ENCODE results near the gene KLK8. TPM values are rescaled to one million over a fixed set of nuclear protein-coding genes. Genes with fewer than 3 reads are reported as not detected.

Gene KLK8
- total RNA-seq, 2 experiments from 2014 or later, result not detected

GRCh38 chr19:50969413-50969760, 32.0 kb downstream of the KLK8 start, which contains the start of gene KLK6:
Gene KLK6 (minus strand): TSS chr19:50969591. CDS start chr19:50968104, 1,487 bp downstream.
- Mint-ChIP-seq H3K27me3 (no peaks in the 10 kb centered on the region), H3K27ac (no peak within 1 kb of the TSS), H3K4me1 (no peaks in the 10 kb centered on the region), H3K9me3 (no peaks in the 10 kb centered on the region), H3K36me3 (ENCODE audit: low read depth) (no peaks in the 10 kb centered on the region), H3K4me3 (no peak within 1 kb of the TSS)
- ChIA-PET CTCF (no interaction called here), POLR2A (no interaction called here)
- DNase-seq, result no peak

DNA sequence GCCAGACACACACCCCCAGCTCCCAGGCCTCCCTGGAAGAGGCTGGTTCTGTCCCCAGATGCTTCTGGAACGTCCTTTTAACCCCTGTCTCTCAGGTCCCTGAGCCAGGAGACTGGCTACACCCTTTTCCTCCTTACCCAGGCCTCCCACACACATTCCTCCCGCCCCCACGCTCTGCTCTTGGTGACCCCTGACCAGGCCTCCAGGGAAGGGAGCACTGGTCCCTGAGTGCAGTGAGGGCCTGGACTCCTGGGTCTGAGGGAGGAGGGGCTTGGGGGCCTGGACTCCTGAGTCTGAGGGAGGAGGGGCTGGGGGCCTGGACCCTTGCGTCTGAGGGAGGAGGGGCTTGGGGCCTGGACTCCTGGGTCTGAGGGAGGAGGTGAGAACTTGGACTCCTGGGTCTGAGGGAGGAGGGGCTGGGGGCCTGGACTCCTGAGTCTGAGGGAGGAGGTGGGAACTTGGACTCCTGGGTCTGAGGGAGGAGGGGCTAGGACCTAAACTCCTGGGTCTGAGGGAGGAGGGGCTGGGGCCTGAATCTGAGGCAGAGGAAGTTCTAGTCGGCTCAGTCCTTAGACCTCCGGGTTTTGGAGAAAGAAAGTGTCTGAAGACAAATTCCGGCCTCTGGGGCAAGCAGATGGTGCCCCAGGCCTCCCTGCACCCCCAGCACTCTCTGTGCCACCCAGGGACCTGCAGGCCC, 32.5 kb downstream of the KLK8 start:
- no peaks in the 10 kb centered on the region for H3K9me3 Mint-ChIP-seq
- POLR2A ChIA-PET, result no interaction called here
- no peak for DNase-seq
- no peaks in the 10 kb centered on the region for H3K27me3 Mint-ChIP-seq
- H3K4me1 Mint-ChIP-seq, result no peaks in the 10 kb centered on the region
- no peaks in the 10 kb centered on the region for H3K36me3 Mint-ChIP-seq (ENCODE audit: low read depth)
- no peak overlapping the region for H3K4me3 Mint-ChIP-seq
- H3K27ac Mint-ChIP-seq, result no peak overlapping the region
- CTCF ChIA-PET, result no interaction called here

DNA sequence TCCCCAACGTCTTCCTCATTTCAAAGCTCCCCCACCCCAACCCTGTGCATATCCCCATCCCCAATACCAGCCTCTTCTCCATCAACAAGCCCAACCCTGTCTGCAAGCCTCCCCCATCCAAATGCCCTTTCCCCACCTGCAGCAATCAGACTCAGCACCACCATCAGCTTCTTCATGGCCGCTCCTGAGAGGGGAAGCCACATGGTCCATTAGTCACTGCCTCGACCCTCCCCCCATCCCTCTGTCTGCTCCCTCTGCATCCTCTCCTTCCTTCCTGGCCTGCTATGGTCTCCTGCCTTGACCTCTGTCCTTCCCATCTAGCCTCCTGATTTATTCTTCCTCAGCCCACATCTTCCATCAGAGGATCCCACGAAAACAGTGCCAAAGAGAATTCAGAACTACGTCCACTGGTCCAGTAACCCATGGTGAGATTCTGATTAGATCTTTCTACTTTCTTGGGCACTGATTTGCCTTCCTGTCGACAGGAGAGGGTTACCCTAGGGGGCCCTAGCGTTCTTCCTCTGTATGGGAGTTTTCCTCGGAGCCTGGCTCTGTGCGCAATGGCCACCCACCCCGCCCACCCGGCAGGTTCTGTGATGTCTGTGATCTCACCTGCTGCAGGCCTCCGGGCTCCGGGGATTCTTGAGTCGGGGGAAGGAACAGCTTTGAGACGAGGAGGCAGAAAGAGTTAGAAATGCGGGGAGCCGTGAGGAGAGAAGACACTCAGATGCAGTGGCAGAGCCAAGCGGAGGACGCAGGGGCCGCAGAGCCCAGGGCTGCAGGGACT, 33.3 kb downstream of the KLK8 start:
- Mint-ChIP-seq H3K4me1 (no peaks in the 10 kb centered on the region), H3K36me3 (ENCODE audit: low read depth) (no peaks in the 10 kb centered on the region), H3K27me3 (no peaks in the 10 kb centered on the region), H3K9me3 (no peaks in the 10 kb centered on the region), H3K4me3 (no peak overlapping the region), H3K27ac (no peak overlapping the region)
- POLR2A ChIA-PET, result no interaction called here
- CTCF ChIA-PET, result no interaction called here
- DNase-seq, result no peak

DNA sequence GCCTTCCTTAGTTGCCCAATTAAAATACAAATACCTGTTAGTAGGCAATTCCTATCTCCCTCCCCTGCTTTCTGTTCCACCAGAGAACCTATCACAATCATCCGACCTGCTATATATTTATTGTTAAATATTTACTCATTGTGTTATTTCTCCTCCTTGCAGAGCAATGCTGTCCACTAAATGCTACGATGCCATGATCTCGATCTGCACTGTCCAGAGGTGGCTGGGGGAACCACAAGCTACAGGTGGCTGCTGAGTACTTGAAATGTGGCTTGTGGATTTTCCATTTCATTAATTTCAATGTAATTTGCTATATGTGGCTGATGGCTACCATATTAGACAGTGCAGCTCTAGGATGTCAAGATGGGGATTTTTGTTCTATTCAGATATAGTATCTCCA, 37.1 kb downstream of the KLK8 start:
- no peaks in the 10 kb centered on the region for H3K4me1 Mint-ChIP-seq
- H3K27me3 Mint-ChIP-seq, result peaks cover 2% of the 10 kb centered on the region
- H3K27ac Mint-ChIP-seq, result no peak overlapping the region
- H3K4me3 Mint-ChIP-seq, result no peak overlapping the region
- no peak for DNase-seq
- no peaks in the 10 kb centered on the region for H3K36me3 Mint-ChIP-seq (ENCODE audit: low read depth)
- peaks cover 14% of the 10 kb centered on the region for H3K9me3 Mint-ChIP-seq
- ChIA-PET CTCF (interaction anchor here (0.6 kb wide), 1 partner anchor 371 kb away, joined by 4 read pairs; no protein-coding TSS in a partner anchor), POLR2A (no interaction called here)

DNA sequence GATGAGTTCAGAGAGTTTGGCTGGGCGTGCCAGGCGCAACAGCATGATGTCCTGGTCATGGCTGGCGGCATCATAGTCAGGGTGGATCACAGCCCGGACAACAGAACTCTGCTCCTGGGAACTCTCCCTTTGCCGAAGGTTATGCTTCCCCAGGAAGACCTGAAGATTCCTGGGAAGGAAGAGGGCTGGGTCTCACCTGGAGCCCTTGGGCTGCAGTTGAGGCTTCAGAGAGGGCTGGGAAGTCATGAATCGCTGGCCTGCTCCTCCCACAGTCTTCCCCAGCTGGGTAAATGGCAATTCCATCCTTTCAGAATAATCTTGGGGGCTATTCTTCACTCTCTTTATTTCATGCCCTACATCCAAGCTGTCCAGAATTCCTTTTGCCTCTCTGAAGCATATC, 38.0 kb downstream of the KLK8 start:
- H3K9me3 Mint-ChIP-seq, result peaks cover 14% of the 10 kb centered on the region
- H3K36me3 Mint-ChIP-seq (ENCODE audit: low read depth), result no peaks in the 10 kb centered on the region

DNA sequence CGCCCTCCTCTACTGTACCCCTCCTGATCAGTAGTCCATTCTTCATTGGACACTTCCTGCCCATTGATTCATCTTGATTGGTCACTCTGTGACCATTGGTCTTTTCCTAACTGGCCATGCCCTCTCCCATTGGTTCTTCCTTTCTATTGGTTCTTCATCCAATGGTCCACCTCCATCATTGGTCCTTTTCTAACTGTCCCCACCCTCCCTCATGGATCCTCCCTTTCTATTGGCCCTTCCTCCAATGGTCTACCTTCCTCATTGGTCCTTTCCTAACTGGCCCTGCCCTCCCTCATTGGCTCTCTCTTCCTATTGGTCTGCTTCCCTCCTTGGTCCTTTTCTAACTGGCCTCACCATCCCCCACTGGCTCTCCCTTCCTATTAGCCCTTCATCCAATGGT, 39.2 kb downstream of the KLK8 start:
- Mint-ChIP-seq H3K36me3 (ENCODE audit: low read depth) (no peaks in the 10 kb centered on the region), H3K27me3 (peaks cover 2% of the 10 kb centered on the region), H3K9me3 (peaks cover 14% of the 10 kb centered on the region), H3K27ac (no peak overlapping the region), H3K4me1 (no peaks in the 10 kb centered on the region), H3K4me3 (no peak overlapping the region)
- POLR2A ChIA-PET, result no interaction called here
- no peak for DNase-seq
- CTCF ChIA-PET, result no interaction called here

More for the DNA sequence above, 38.0 kb downstream of the KLK8 start:
- ChIA-PET POLR2A (no interaction called here), CTCF (interaction anchor here (0.6 kb wide), 1 partner anchor 370 kb away, joined by 4 read pairs; no protein-coding TSS in a partner anchor)
- Mint-ChIP-seq H3K27me3 (peaks cover 2% of the 10 kb centered on the region), H3K4me3 (no peak overlapping the region), H3K4me1 (no peaks in the 10 kb centered on the region), H3K27ac (no peak overlapping the region)
- DNase-seq, result no peak

GRCh38 chr19:50959731-50960500, 41.5 kb downstream of the KLK8 start:
- no peaks in the 10 kb centered on the region for H3K4me1 Mint-ChIP-seq
- no peak overlapping the region for H3K27ac Mint-ChIP-seq
- CTCF ChIA-PET, result no interaction called here
- POLR2A ChIA-PET, result no interaction called here
- peaks cover 14% of the 10 kb centered on the region for H3K9me3 Mint-ChIP-seq
- H3K36me3 Mint-ChIP-seq (ENCODE audit: low read depth), result no peaks in the 10 kb centered on the region
- DNase-seq, result no peak
- H3K4me3 Mint-ChIP-seq, result no peak overlapping the region
- H3K27me3 Mint-ChIP-seq, result peaks cover 2% of the 10 kb centered on the region

GRCh38 chr19:50957587-50957986, 43.8 kb downstream of the KLK8 start:
- Mint-ChIP-seq H3K4me3 (no peak overlapping the region), H3K27ac (no peak overlapping the region), H3K4me1 (no peaks in the 10 kb centered on the region), H3K36me3 (ENCODE audit: low read depth) (no peaks in the 10 kb centered on the region), H3K27me3 (peaks cover 3% of the 10 kb centered on the region), H3K9me3 (peaks cover 9% of the 10 kb centered on the region)
- ChIA-PET CTCF (no interaction called here), POLR2A (no interaction called here)
- no peak for DNase-seq

DNA sequence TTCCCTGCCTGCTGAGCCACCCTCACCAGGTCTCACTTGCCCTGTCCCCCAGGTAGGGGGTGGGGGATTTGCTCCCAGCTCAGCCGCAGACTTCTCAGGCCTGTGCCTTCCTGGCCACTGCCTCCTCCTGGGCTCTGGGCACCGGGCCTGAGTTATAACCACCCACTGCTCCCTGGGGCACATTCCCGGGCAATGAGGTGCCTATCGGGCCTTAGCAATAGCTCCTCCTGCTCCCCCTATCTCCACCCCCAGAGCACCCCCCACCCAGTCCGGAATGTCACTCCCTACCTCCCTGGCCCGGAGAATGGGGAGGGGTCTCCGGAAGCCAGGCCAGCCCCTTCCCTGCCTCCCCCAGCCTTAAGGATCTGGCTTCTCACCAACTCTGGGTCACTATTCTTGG, 48.5 kb downstream of the KLK8 start, which contains the start of gene KLK5:
TSS of gene KLK5 (minus strand) at position 129 of the 400 bp plus-strand sequence. CDS start 381 bp downstream, outside the sequence.
- Mint-ChIP-seq H3K4me1 (no peaks in the 10 kb centered on the region), H3K36me3 (ENCODE audit: low read depth) (no peaks in the 10 kb centered on the region), H3K27ac (peak within 1 kb of the TSS; percentile 3), H3K27me3 (peaks cover 1% of the 10 kb centered on the region), H3K4me3 (no peak within 1 kb of the TSS), H3K9me3 (no peaks in the 10 kb centered on the region)
- POLR2A ChIA-PET, result no interaction called here
- DNase-seq, result no peak
- CTCF ChIA-PET, result no interaction called here

- ChIA-PET POLR2A (no interaction called here), CTCF (no interaction called here)
- no peak overlapping the region for H3K27ac Mint-ChIP-seq
- no peaks in the 10 kb centered on the region for H3K36me3 Mint-ChIP-seq (ENCODE audit: low read depth)
- H3K4me1 Mint-ChIP-seq, result no peaks in the 10 kb centered on the region
- no peak overlapping the region for H3K4me3 Mint-ChIP-seq
- no peak for DNase-seq
- no peaks in the 10 kb centered on the region for H3K9me3 Mint-ChIP-seq
- peaks cover 7% of the 10 kb centered on the region for H3K27me3 Mint-ChIP-seq
Observed at GRCh38 chr19:50949861-50950260, 51.5 kb downstream of the KLK8 start.

- POLR2A ChIA-PET, result no interaction called here
- CTCF ChIA-PET, result interaction anchor here (0.5 kb wide), 2 partner anchors 25 to 489 kb away, joined by 3 read pairs; no protein-coding TSS in a partner anchor
Observed at GRCh38 chr19:50947123-50947522, 54.3 kb downstream of the KLK8 start.

More at GRCh38 chr19:50947123-50947522, 54.3 kb downstream of the KLK8 start:
- H3K9me3 Mint-ChIP-seq, result no peaks in the 10 kb centered on the region
- H3K27me3 Mint-ChIP-seq, result peaks cover 6% of the 10 kb centered on the region
- H3K4me1 Mint-ChIP-seq, result no peaks in the 10 kb centered on the region
- DNase-seq, result no peak
- H3K27ac Mint-ChIP-seq, result no peak overlapping the region
- no peaks in the 10 kb centered on the region for H3K36me3 Mint-ChIP-seq (ENCODE audit: low read depth)
- H3K4me3 Mint-ChIP-seq, result no peak overlapping the region
